Measurements from ENCODE around the gene EIF2D. TPM values are rescaled to one million over a fixed set of nuclear protein-coding genes. Genes with fewer than 3 reads are reported as not detected.
"Not testable (repeated sequence)": the region's sequence is repeated elsewhere in the genome, so short reads cannot be mapped to it uniquely, and the experiment has no call there.

Gene EIF2D, protein sequence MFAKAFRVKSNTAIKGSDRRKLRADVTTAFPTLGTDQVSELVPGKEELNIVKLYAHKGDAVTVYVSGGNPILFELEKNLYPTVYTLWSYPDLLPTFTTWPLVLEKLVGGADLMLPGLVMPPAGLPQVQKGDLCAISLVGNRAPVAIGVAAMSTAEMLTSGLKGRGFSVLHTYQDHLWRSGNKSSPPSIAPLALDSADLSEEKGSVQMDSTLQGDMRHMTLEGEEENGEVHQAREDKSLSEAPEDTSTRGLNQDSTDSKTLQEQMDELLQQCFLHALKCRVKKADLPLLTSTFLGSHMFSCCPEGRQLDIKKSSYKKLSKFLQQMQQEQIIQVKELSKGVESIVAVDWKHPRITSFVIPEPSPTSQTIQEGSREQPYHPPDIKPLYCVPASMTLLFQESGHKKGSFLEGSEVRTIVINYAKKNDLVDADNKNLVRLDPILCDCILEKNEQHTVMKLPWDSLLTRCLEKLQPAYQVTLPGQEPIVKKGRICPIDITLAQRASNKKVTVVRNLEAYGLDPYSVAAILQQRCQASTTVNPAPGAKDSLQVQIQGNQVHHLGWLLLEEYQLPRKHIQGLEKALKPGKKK
- total RNA-seq = 26.4 TPM
- long read RNA-seq, transcript EIF2D-201 (15 exons, 2,005 nt) = major isoform, 10 of 46 reads
- long read RNA-seq, partial matches to known transcripts = 8 of 46 reads
- long read RNA-seq, other reads (novel, unspliced or antisense) = 25 of 46 reads

DNA sequence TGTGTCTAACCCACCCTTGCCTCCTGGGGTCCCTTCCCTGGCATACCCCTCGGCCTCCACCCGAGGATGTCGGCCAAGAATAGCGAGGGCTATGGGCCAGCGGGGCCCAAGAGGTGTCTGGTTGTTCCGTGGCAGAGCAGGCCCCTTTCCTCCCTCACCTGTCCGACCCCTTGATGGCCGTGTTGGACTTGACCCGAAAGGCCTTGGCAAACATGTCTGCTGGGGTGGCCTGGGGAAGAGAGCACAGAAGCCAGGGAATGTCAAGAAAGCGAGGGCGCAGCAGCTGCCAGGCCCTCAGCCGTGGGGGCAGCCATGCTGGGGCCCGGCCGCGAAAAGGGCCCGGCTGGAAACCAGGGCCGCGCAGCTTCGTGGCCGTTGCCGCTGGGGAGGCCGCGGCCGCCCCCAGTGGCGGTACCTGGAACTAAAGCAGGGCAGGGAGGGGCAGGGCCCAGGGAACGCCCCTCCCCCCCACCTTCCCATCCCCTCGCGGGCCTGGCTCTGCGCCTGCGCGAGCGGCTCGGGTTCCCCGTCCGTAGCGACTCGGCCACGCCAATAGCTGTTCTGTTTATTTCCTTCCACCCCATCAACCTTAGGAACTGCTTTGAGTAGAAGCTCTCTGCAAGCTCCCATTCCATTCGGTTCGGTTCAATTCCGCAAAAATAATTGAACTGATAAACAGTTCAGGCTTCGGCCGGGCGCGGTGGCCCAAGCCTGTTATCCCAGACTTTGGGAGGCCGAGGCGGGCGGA is at the start of gene EIF2D:
TSS of gene EIF2D (minus strand) at position 337 of the 748 bp plus-strand sequence. CDS start at position 214, 123 bp downstream.
- peak; percentile 99 for ATAC-seq
- intact Hi-C loops (cut with micrococcal nuclease) = no loop called here
- DNase-seq = peak; percentile 97

DNA sequence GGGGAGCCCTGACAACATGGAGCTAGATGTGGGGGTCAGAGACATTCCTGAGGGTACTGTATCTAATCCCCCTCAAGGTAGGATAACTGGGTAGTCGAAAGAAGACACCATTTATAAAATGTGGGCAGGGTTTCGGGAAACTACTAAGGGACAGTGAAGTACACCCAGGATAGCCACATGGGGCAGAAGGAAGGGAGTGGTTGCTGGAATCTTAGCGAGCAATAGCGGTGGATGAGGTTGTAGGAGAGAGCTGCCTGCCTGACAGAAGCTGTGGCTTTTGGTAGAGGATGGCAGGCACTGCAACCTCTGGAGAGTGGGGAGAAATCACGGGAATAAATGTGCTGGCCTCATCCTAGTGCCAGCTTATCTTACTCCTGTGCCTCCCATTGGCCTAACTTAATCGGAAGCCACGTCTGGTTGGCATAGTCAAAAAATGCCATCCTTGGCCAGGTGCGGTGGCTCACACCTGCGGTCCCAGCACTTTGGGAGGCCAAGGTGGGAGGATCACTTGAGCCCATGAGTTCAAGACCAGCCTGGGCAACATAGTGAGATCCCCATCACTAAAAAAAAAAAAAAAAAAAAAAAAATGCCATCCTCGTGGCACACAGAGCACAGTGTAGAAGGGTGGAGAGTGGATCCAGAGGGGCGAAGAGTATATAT is 49.0 kb upstream of the EIF2D start:
- DNase-seq = no peak
- intact Hi-C loops (cut with micrococcal nuclease) = no loop called here
- ATAC-seq = no peak

DNA sequence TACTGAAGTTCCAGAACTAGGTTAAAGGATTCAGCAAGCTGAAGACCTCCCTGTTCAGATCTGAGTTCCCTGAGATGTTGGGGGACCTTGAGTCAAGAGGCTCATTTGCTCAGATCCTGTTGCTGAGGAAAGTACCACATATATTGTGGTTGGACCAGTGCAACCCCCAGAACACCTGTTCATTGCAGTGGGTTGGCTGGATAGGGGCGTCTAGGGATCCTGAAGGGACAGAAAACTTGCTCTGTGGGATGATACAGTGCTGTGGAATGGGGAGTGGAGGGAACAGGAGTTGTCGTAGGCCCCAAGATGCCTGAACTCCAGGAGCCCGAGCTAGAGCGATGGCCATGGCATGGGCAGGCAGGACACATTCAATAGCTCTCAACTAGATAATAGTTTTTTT is 47.9 kb upstream of the EIF2D start:
- ATAC-seq = no peak
- DNase-seq = no peak
- intact Hi-C loops (cut with micrococcal nuclease) = no loop called here

DNA sequence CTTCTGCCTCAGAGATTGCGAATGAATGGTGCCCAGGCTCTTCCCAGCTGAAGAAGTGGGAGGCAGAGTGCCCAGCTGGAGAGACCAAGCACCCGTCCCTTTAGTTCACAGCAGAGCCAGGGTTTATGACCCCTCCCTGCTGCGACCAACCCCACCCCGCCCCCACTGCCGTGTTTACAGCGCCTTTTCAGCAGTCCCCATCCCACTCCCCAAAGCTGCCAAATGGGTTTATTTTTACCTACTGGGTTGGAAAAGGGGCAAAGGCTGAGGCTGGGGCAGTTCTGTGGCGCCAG is 46.7 kb upstream of the EIF2D start:
- ATAC-seq (peak; percentile 37), DNase-seq (no peak)
- intact Hi-C loops (cut with micrococcal nuclease) = no loop called here

DNA sequence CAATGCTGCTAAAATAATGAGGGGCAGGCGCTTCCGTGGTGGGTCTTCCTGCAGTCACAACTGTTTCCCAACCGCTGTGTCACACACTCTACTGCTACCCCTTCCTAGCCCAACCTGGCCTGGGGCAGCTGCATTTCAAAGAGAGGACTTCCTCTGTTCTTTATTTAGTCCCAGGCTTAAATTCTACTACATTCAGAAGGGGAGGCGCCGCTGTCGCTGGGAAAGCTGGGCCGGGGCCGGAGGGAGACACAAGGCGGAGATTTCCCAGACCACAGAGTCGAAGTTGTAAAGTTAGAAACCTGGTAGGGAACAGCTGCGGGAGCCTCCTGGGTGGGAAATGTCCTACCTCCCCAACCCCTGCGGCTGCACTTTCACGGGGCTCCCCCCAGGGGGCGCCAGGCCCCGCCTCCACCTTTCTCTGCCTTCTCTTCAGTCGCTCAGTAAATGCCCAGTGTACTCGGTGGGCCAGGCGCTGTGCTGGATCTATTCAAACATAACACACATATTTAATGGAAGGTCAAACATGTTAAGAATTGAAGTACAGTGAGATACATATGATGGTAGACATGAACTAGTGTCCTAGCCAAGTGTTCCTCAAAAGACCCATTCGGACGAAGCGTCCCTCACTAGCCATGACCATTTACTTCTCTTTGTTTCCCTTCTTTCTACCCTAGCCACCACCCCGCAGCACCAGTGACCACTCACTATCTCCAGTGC is 46.2 kb upstream of the EIF2D start:
- intact Hi-C loops (cut with micrococcal nuclease) = no loop called here
- DNase-seq (peak; percentile 71), ATAC-seq (peak; percentile 60)

DNA sequence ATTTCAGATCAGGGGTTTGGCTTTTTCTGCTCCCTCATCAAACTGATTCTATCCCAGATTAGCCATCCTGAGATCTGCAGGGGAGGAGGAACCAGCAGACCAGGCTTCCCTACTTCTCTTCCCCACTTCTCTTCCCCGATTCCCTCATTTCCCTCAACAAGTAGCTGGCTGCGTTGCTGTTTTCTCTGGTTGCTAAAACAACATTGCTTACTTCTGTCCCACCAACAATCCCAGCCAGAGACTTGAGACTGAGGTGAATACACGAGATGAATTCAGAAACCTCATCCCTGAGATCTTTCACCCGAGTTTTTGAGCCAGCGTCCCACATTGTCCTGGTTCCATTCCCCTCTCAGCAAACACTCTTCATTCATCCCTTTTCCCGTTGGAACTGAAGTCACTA is 45.5 kb upstream of the EIF2D start:
- intact Hi-C loops (cut with micrococcal nuclease) = no loop called here
- ATAC-seq (no peak), DNase-seq (no peak)

DNA sequence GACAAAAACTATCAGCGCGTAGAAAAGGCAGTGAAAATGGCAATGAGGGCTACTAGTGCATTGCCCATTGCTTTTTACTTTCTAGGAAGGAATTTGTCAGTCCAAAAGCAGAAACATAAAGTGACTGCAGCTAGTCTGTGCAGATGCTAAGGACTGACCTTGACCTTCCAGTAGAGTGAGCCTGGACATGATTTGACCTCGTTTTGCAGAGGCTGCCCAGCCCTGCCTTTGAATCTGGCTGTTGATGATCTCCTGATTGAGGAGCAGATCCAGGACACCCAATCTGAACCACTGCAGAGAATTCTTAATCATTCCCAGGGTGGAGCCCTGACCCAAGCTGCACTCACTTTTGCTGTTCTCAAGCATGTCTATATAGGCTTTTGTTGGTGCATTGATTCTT is 44.7 kb upstream of the EIF2D start:
- DNase-seq (no peak), ATAC-seq (no peak)
- intact Hi-C loops (cut with micrococcal nuclease) = no loop called here

DNA sequence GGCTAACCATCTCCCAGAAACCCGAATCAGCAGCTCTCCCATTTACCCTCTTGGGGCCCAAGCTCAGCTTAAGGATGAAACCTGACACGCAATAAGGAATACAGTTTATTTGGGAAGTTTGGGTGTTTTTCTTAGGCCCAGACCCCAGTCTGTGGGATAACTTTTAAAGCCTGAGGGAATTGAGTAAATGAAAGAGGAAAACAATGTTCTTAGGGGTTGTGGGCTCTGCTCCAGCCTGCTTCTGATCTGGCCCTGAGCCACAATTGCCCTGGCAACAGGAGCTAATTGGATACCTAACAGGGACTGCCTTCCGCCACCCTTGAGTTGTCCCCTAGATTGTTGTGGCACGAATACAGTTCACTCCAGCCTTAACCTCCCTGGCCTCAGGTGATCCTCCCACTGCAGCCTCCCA is 43.2 kb upstream of the EIF2D start:
- intact Hi-C loops (cut with micrococcal nuclease) = no loop called here
- ATAC-seq = peak; percentile 5
- DNase-seq = peak; percentile 68

DNA sequence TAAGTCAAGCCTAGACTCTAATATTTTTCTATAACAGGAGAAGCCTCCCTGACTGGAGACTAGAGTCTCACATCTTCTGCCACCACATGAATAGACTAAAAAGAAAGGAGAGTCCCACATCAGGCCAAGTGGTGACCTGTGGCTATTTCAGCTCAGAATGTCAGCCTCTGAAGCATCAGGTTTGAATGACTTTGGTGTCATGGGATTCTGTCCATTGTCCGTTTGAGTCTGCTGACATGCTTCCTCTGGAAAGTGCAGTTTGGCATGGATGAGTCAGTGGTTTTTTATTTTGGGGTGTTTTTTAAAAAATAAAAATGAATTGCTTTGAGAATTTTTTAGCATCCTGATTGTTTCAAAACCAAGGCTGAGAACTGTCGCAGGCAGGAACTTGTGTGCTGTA is 42.6 kb upstream of the EIF2D start:
- DNase-seq (no peak), ATAC-seq (no peak)
- intact Hi-C loops (cut with micrococcal nuclease) = no loop called here

DNA sequence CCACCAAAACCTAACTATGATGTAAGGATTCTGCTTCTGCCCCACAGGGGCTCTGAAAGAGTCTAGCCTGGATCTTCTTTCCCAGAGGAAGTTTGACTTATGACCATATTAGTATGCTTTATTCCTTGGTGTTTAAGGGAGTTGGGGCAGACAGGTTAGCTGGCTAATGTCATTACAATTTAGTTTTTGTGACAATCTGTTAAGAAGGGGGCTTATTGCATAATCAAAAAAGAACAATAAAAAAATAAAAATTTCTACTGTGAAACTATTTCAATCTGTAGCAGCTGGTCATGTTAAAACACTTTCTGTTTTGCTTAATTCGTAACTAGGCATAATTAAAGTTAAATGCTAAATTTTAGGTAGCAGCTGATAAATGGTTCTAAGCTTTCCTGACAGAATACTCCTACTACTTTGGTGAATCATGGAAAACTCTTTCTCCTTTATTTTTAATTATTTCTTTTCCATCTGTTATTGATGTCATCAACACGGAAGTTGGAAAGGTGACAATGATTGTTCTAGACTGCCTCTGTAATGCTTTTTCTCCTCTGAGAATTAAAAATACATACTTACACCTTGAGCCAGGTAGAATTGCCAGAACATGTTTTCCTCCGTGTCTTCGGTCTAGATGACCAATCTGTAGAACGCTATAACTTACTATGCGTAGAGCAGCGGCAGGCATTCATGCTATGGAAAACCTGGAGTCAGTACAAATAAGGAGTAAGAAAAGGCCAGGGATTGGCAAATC is 41.6 kb upstream of the EIF2D start:
- ATAC-seq (no peak), DNase-seq (no peak)
- intact Hi-C loops (cut with micrococcal nuclease) = no loop called here

DNA sequence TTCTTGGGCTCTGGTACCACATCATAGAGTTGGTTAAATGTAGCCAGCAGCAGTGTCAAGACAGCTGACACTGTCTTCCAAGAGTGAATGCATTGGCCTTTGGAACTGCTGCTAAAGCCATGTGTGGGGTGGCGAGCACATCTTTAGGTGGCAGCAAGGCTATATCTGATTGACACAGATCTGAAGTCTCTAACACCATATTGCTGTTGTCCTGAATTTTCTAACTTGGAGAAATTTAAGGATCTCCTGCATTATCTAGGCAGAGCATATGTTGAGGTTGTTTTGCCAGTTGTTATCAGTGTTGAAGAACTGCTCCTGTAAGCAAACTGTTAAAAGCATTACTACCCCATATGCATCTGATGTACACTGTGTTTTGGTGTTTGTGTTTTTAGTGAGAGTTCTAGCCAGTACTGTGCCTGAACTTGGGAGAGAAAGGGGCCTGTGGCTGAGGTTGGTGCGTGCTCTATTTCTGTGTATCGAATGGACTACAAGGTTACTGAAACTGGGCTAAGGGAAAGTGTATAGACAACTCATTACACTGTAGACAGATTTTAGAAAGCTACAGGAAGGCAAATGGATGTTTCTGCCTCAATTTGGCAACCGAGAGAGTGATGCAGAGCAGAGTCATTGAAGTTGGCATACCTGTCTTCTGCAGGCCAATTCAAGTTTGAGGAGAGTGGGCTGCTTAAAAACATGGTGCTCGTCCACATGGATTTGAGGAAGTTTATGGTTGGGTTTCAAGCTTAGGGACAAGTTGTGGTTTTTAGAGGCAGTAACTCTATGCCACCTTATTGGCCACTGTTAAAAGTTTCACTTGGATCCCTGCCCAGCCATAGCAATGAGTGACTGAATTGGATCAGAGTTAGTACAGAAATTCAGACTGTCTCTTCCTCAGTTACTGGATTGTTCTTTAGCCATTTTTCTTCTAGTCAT is 40.0 kb upstream of the EIF2D start:
- no peak for DNase-seq
- intact Hi-C loops (cut with micrococcal nuclease) = no loop called here
- no peak for ATAC-seq

DNA sequence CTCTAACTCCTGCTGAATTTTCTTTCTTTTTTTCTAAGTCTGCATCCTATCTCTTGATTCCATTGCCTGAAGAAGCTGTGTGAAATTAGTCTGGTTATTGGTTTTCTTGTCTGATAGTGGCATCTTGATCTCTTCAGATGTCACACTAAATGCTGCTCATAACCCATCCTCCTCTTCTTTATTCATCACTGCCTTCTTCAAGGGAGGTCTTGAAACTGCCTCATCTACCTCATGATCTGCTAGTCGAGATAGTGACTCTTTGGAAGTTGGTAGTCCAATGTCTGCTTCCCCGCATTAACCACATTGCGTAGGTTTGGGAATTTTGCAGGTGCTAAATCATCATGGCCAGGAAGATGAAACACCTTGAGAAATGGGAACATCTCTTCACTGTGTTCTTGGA is 38.7 kb upstream of the EIF2D start:
- ATAC-seq = no peak
- DNase-seq = no peak
- intact Hi-C loops (cut with micrococcal nuclease) = no loop called here

DNA sequence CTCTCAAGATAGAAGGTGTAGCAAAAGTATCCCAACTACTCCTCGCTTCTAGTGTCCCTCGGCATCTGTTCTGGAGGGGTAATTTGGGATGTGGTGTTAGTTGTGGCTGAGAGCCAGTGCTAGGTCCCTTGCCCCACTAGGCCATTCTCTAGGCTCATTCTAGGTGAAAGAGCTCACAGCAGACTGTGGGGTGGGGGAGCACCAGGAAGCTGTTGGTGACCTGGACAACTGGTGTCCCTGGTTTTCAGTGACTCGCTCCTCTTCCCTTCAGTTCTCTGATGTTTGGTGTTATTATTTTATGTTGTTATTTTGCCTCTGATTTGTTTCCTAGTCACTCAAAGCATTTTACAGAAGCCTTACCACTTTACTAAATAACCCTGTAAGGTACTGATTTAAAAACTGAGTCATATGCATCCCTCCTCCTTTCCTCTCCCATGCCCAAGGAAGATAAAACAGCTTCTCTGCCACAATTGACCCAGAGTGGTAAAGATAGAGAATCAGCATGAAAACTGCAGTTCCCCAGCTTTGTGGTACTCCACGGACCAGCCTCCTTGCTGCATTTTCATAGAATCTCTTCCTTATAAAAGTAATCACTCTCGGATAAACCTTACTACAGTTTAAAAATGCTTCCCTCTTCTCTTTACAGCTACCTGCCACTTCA is 37.1 kb upstream of the EIF2D start:
- DNase-seq (no peak), ATAC-seq (peak; percentile 41)
- intact Hi-C loops (cut with micrococcal nuclease) = no loop called here

DNA sequence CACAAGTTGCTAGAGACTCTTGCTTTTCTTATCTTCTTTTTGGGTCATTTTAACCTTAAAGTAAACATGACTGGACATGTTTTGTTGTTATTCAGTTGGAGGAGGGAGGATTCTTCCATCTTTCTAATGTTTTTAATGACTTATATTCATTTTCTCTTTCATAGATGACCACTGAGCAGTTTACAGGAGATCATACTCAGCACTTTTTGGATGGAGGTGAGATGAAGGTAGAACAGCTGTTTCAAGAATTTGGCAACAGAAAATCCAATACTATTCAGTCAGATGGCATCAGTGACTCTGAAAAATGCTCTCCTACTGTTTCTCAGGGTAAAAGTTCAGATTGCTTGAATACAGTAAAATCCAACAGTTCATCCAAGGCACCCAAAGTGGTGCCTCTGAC is 35.0 kb upstream of the EIF2D start:
- intact Hi-C loops (cut with micrococcal nuclease) = no loop called here
- DNase-seq (no peak), ATAC-seq (no peak)

DNA sequence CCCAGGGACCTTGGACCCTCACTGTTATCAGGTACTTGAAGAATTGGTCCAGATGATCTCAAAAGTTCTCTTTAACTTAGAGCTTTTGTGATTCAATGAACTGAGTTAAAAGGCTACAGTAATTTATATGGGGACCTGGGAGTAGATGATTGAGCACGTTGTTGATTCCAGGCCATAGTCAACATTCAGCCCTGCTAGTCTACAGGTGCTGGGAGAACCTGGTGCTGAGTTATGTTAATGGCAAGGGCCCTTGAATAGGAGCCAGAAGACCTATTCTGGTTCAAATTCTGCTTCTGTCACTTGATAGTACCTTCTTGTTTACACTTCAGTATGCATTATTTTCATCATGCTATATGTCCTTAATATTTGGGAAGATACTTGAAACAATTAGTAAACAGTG is 34.2 kb upstream of the EIF2D start:
- no peak for DNase-seq
- ATAC-seq = no peak
- intact Hi-C loops (cut with micrococcal nuclease) = no loop called here

DNA sequence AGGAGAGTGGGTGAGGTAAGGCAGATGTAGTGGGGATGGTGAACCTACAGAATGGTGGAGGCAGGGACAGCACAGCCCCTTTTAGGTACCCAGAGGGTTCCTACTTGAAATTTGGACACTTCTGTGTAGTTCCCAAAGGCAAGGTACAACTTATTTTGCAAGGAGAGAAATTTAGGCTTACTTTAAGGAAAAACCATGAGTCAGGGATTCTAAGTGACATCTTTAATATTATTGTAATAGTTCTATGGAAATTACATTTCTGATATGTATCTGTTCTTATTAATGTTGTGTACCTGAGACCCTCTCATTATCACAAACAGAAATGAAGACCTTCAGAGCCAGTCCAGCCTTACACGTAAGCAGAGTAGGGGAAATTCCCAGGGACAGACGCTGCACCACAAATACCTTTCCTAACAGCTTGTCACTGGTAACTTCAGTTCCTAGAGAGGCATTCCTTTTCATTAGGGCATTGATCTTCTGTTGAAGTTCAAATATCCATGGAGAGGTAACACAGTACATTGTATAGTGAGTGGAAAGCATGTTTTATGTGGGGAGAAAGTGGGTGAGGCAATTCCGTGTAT is 30.9 kb upstream of the EIF2D start:
- DNase-seq (no peak), ATAC-seq (no peak)
- intact Hi-C loops (cut with micrococcal nuclease) = no loop called here

DNA sequence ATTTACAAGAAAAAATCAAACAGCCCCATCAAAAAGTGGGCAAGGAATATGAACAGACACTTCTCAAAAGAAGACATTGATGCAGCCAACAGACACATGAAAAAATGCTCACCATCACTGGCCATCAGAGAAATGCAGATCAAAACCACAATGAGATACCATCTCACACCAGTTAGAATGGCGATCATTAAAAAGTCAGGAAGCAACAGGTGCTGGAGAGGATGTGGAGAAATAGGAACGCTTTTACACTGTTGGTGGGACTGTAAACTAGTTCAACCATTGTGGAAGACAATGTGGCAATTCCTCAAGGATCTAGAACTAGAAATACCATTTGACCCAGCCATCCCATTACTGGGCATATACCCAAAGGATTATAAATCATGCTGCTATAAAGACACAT is 29.8 kb upstream of the EIF2D start:
- ATAC-seq; intact Hi-C loops (cut with micrococcal nuclease); DNase-seq: not testable (repeated sequence)
